Transverse colon (tissue), 3 donors: ENCODE data around the gene ATP6V1C2.

ENCODE experiments used
- CTCF ChIP-seq, 5 experiments: fragments of 200-600 bp in 3 of 5; fragments of 450-650 bp in 2 of 5; sonication (generic) in 3 of 5; IDR thresholded peaks; 1 replicate in 2 of 5; 2 replicates in 3 of 5; pipeline ENCODE4 v1.5.1; 2016 to 2017; ENCODE audit warnings: antibody characterized with exemption in 5 of 5, inconsistent platforms in 3 of 5, mild to moderate bottlenecking in 2 of 5, moderate library complexity in 1 of 5
- POLR2A ChIP-seq: fragments of 450-650 bp; IDR thresholded peaks from one replicate; pipeline ENCODE4 v1.6.1; 2016; ENCODE audit warnings: antibody characterized with exemption, mild to moderate bottlenecking, moderate library complexity

GRCh38 chr2:10819714-10820314 is 98.4 kb downstream of the ATP6V1C2 start:
- TF ChIP-seq CTCF (IDR thresholded peaks at IDR 0.05) (no peak), POLR2A (no peak)
